ENCODE data around the gene APBA2.
"Not testable (repeated sequence)": the region's sequence is repeated elsewhere in the genome, so short reads cannot be mapped to it uniquely, and the experiment has no call there.

Gene APBA2

DNA sequence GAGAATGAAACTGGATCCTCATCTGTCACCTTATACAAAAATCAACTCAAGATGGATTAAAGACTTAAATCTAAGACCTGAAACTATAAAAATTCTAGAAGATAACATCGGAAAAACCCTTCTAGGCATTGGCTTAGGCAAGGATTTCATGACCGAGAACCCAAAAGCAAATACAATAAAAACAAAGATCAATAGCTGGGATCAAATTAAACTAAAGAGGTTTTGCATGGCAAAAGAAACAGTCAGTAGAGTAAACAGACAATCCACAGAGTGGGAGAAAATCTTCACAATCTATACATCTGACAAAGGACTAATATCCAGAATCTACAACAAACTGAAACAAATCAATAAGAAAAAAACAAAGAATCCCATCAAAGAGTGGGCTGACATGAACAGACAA lies 281.3 kb downstream of the APBA2 start:
- not testable (repeated sequence) for H3K4me1 ChIP-seq (ENCODE audit: control insufficient read depth in 1 of 2, insufficient read depth in 2 of 2, low read length in 2 of 2); H3K27me3 ChIP-seq (ENCODE audit: control insufficient read depth in 1 of 2, insufficient read depth in 2 of 2, low read length in 2 of 2); H3K4me3 ChIP-seq (ENCODE audit: low read depth in 1 of 2, low read length in 2 of 2); H3K9me3 ChIP-seq (ENCODE audit: control insufficient read depth in 1 of 2, low read length in 2 of 2); H3K9ac ChIP-seq (ENCODE audit: low read depth in 1 of 2, low read length in 2 of 2); H3K27ac ChIP-seq (ENCODE audit: low read depth, low read length); H3K36me3 ChIP-seq (ENCODE audit: control insufficient read depth in 1 of 2, insufficient read depth in 2 of 2, low read length in 2 of 2)
